Colon (tissue), 2 donors: ENCODE results near the gene CNOT6L.
"Not testable (repeated sequence)": the region's sequence is repeated elsewhere in the genome, so short reads cannot be mapped to it uniquely, and the experiment has no call there.

Source experiments
- FAIRE-seq: peaks from 2 replicates; lab custom pipeline; 2012; peaks lifted over from hg19 to GRCh38; lab: Jason Lieb, UNC
- donor health status: control.
- donor health status: control.

The CNOT6L gene

DNA sequence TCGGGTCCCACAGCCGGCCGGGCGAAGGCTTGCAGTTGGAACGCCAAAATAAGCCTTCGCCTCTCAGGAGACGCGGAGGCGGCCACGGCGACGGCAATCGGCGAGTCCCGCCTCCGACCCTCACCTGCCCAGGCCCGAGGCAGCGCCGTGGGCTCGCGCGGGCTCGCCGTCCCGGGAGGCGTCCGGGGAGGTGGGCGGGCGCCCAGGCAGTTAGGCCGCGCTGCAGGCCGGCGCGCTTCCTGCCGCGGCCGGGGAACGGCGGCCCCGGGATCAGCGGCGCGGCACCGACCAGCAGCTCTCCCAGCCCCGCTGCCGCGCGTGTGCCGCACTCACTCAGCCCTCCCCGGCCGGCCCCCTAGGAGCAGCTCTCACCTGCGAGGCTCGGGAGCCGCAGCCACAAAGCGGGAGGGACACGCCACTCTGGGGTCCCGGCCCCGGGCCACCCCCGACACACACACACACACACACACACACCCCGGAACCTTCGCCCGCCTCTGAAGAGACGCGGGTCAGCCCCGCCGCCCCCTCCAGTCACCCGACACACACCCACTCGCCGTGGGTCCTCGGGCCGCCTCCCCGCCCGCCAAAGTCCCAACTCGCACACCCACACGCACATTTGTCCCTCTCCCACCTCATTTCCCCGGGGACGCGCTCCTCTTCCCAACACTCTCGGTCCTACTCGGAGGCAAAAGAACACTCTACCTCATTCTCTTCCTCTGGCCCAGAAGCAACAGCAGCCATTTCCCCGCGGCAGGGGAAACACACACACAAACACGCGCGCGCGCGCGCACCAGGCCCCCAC lies at the start of gene CNOT6L:
CNOT6L (minus strand) TSS at position 767 of the 802 bp plus-strand sequence; CDS start at position 707, 60 bp downstream.
- no peak for FAIRE-seq

DNA sequence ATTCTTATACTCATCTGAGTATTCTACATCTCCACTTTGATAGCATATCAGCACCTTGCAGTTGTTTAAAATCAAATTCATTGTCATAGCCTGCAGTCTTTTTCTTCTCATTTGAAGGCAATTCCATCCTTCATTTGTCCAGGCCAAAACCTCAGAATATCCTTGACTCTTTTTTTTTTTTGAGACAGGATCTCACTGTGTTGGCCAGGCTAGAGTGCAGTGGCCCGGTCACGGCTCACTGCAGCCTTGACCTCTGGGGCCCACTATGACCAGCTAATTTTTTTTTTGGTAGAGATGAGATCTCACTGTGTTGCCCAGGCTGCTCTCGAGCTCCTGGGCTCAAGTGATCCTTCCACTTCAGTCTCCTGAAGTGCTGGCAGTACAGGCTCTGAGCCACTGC lies 46.1 kb upstream of the CNOT6L start:
- no peak for FAIRE-seq

DNA sequence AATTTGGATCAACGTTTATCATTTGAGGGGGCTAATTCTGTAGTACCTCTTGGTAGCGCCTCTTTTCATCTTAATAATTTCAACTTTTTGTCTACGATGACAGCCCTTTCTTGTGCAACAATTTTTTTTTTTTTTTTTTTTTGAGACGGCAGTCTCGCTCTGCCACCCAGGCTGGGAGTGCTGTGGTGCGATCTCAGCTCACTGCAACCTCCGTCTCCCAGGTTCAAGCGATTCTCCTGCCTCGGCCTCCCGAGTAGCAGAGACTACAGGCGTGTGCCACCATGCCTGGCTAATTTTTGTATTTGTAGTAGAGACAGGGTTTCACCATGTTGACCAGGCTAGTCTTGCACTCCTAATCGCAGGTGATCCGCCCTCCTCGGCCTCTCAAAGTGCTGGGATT lies 44.2 kb upstream of the CNOT6L start:
- not testable (repeated sequence) for FAIRE-seq

DNA sequence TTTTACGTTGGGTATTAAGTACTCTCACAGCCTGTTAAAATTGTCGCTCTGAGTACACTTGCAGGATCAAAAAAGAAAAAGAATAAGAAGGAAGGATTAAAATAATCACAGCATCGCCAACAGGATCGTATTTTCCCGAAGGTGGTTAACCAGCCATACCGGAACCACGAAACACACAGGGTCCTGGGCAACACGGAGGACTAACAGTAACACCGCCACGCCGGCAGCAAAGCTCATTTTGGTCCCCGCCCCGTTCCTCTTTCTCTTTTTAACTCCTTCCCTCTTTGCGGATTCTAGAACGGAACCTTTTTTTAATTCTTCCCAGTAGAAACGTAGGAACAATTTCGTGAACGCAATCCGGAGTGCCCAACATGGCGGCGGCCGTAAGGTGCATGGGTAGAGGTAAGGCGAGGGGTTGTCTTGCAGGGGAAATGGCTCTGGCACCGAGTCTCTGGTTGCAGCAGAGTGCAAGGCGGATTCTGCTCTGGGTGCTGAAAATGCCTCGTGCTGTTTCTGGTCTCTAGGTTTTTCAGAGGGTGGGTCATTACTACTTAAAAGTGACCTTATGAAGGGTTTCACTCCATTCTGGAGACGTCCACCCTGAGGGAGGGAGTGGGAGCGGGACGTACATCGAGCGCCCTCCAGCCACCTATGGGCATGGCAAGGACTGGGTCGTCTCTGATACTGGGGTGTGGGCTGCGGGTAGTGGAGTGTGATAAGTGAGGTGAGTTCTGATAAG lies 43.5 kb upstream of the CNOT6L start, which contains the start of gene MRPL1:
MRPL1 (plus strand) TSS at position 353 of the 739 bp plus-strand sequence; CDS start at position 372, 19 bp downstream.
- FAIRE-seq: peak; percentile 28

DNA sequence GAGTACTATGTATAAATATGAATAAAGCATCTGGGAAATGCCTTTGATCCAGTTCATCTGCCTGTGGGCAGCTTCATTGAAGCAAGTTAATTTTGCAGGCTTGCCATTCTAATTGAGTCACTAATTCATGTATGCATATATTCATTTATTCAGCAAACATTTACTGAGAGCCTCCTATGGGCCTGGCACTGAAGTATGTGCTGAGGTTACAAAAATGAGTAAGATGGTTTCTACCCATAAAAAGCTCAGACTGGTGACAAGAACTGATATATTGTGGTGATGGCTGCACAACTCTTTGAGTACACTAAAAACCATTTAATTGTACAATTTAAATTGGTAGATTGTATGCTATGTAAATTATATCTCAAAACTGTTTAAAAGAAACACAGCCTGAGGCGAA lies 42.3 kb upstream of the CNOT6L start:
- FAIRE-seq: no peak

GRCh38 chr4:77859256-77859655 lies 40.1 kb upstream of the CNOT6L start:
- FAIRE-seq: no peak

DNA sequence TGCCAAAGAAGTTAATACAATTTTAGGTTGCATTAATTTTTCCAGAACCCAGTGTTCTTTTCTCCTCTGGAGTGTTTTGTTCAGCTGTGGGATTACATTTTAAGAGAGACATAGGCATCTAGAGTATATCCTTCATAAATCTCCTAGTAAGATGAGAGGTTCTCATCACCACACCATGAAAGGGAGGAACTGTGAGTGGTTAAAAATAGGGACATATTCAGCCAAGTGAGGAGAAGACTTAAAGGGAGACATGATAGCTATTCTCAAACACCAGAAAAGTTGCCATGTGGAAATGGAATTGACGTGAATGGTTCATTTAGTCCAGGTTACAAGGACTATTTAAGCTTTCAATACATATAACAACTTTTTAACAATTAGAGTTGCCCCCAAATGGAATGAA lies 37.0 kb upstream of the CNOT6L start:
- no peak for FAIRE-seq

- no peak for FAIRE-seq
Measured at GRCh38 chr4:77854431-77855111, 35.4 kb upstream of the CNOT6L start.

GRCh38 chr4:77852892-77853495 lies 33.8 kb upstream of the CNOT6L start:
- no peak for FAIRE-seq

- FAIRE-seq: no peak
Measured at GRCh38 chr4:77849278-77849965, 30.3 kb upstream of the CNOT6L start.

DNA sequence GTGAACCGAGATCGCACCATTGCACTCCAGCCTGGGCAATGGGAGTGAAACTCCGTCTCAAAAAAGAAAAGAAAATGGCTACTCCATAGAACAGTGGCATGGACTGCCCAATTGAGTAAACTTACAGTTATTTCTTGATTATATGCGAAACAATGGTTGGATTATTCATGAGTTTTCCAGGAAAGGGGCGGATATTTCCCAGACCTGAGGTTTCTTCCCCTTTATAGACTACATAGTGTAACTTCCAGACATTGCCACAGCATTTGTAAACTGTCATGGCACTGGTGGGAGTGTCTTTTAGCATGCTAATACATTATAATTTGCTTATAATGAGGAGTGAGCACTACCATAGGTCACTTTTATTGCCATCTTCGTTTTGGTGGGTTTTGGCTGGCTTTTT lies 29.3 kb upstream of the CNOT6L start:
- no peak for FAIRE-seq

DNA sequence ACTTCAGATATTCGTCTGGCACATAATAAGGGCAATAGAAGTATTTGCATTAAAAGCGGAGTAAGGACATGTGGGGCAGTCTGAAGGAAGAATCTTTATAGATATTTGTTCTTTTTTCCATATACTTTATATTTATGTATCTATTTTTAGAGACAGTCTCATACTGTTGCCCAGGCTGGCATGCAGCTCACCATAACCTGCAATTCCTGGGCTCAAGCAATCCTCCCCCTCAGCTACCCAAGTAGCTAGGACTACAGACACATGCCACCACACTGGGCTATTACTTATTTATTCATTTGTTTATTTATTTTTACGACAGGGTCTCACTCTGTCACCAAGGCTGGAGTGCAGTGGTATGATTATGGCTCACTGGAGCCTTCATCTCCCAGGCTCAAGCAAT lies 26.8 kb upstream of the CNOT6L start:
- FAIRE-seq: no peak

GRCh38 chr4:77845400-77845799 lies 26.2 kb upstream of the CNOT6L start:
- no peak for FAIRE-seq

DNA sequence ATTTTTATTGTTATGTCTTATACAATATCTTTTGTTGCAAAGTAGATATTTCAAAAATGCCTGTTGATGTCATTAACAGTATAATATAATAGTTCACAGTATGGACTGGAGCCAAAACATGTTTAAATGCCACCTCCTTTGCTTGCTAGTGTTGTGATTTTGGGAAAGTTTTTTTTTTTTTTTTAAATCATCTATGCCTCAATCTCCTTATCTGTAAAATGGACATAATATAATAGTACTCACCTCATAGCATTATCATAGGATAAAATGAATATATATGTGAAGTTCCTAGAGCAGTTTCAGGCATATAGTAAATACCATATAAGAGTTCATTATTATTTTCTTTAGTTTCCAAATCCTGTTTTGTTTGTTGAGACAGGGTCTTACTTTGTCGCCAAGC lies 25.2 kb upstream of the CNOT6L start:
- no peak for FAIRE-seq

- no peak for FAIRE-seq
Measured at GRCh38 chr4:77843628-77844027, 24.5 kb upstream of the CNOT6L start.

DNA sequence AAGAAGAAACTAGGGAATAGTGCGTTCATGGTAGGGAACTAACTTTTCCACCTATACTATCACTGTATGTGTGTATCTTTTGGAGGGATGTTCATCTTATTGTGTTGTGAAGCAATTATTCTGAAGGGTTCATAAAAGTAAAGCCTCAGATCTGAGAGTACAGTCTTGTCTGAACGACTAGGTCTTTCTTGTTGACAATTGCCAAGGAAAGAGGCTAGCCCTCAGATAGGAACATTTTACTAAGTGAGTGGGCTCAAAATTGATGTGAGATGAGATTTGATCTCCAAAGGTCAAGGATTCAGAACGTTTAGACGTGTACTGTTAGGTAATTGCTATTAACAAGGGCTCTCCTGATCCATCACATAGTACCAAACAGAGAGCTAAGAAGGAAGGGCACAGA lies 15.2 kb upstream of the CNOT6L start:
- FAIRE-seq: no peak

DNA sequence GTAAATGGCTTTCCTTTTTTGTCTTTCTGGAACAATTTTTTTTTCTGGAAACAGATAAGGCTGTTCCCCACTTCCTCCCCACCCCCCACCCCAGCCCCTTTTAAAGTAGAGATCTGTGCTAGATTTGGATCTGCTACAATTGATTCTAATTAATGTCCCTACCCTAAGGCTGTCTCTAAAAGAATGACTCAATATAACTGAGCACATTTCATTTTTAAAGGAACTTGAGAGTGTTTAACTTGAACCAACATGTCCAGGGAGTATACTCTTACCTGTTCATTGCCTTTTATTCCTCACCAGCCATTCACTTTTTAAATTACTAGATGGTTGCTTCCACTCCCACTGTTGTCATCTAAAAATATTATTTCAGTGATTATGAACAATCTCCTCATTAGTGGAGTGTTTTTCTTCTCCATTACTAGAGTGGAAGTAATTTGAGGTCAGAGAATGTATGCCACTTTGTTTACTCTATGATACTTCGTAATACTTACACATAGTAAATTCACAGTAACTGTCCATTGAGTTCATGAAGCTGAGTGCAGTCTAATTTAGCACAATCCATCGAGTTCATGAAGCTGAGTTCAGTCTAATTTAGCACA lies 14.1 kb upstream of the CNOT6L start:
- FAIRE-seq: no peak

DNA sequence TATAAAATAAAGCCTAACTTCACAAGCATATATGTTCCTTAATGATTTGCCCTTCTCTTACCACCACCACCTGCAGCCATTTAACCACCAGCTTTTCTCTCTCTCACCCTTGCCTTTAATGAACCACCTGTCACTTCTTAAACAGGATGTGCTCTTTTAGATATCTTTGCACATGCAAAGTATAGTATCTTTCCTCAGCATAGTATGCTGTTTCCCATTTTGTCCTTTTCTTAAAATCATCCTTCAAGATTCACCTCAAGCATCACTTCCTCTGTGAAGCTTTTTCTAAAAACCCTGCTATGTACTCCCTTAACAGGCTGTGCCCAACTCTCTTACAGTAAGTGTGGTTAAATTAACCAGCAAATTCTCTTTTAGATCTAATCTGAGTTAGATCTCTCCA lies 8.2 kb upstream of the CNOT6L start:
- no peak for FAIRE-seq

- no peak for FAIRE-seq
Measured at GRCh38 chr4:77826275-77826674, 7.1 kb upstream of the CNOT6L start.

- no peak for FAIRE-seq
Measured at GRCh38 chr4:77821775-77822174, 2.6 kb upstream of the CNOT6L start.
